Measurements from ENCODE around the gene RPL3.

Gene RPL3

GRCh38 chr22:39273950-39274887, 45.2 kb downstream of the RPL3 start:
- FAIRE-seq (no peak), DNase-seq (ENCODE audit: insufficient read length) (no peak)
- TF ChIP-seq POLR2AphosphoS5 (IDR thresholded peaks at IDR 0.05; ENCODE audit: low read depth, low read length) (no peak), POLR2A (IDR thresholded peaks at IDR 0.05; ENCODE audit: low read depth, low read length) (no peak), TAF1 (IDR thresholded peaks at IDR 0.05; ENCODE audit: borderline replicate concordance, low read depth, low read length) (no peak)

DNA sequence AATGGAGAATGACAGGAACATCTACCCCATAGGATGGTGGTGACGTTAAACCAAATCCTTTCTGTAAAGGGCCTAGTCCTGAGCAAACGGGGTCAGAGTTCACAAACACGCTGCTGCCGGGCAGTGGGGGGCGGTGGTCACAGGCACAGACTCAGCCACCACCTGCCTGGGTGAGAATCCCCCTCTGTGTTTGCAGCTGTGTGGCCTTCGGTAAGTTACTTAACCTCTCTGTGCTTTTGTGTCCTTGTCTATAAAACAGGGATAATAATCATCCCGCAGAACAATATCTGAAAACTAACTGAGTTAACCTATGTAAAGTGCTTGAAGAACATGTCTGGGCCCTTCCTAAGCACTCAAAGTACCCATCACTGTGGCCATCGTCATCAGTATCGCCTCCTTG, 48.6 kb downstream of the RPL3 start:
- no peak for TF ChIP-seq POLR2AphosphoS5 (IDR thresholded peaks at IDR 0.05; ENCODE audit: low read depth, low read length)
- TF ChIP-seq TAF1 (IDR thresholded peaks at IDR 0.05; ENCODE audit: borderline replicate concordance, low read depth, low read length) = no peak
- no peak for TF ChIP-seq POLR2A (IDR thresholded peaks at IDR 0.05; ENCODE audit: low read depth, low read length)
- peak; percentile 51 for FAIRE-seq
- DNase-seq (ENCODE audit: insufficient read length) = no peak

GRCh38 chr22:39270280-39270679, 49.1 kb downstream of the RPL3 start:
- DNase-seq (ENCODE audit: insufficient read length) = no peak
- FAIRE-seq = no peak
- TF ChIP-seq POLR2A (IDR thresholded peaks at IDR 0.05; ENCODE audit: low read depth, low read length) = no peak
- no peak for TF ChIP-seq TAF1 (IDR thresholded peaks at IDR 0.05; ENCODE audit: borderline replicate concordance, low read depth, low read length)
- TF ChIP-seq POLR2AphosphoS5 (IDR thresholded peaks at IDR 0.05; ENCODE audit: low read depth, low read length) = no peak

DNA sequence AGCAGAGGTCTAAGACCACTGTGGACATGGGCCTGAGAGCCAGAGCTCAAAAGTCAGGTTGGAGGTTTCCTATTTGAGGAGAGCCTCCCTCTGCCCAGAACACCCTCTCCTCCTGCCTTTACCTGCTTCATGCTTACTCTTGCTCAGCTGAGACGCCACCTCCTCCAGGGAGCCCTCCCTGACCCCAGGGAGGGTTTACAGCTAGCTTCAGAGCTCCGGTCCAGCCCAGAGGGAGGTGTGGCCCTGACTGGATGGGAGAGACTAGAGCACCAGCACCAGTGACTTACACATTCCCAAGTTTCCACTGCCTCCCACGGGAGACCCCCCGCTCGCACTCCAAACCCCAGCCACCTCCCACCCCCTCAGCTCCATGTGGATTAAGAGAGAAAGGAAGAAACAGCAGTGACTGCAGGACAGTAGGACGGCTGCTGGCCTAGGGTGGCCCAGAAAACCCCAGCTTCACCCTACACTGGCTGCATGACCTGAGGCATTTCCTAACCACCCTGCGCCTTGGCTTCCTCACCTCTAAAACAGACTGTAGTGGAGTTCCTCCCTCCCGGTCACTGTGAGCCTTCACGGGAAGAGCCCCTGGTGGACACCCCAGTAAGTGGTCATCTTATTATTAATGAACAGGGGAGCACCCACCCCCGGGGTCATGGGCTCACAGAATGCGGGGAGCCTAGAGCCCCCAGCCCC, 50.2 kb downstream of the RPL3 start:
- peak; percentile 51 for FAIRE-seq
- TF ChIP-seq TAF1 (IDR thresholded peaks at IDR 0.05; ENCODE audit: borderline replicate concordance, low read depth, low read length) (no peak), POLR2A (IDR thresholded peaks at IDR 0.05; ENCODE audit: low read depth, low read length) (no peak), POLR2AphosphoS5 (IDR thresholded peaks at IDR 0.05; ENCODE audit: low read depth, low read length) (no peak)
- DNase-seq (ENCODE audit: insufficient read length) = no peak

- FAIRE-seq (peak; percentile 9), DNase-seq (ENCODE audit: insufficient read length) (no peak)
- TF ChIP-seq TAF1 (IDR thresholded peaks at IDR 0.05; ENCODE audit: borderline replicate concordance, low read depth, low read length) (no peak), POLR2AphosphoS5 (IDR thresholded peaks at IDR 0.05; ENCODE audit: low read depth, low read length) (no peak), POLR2A (IDR thresholded peaks at IDR 0.05; ENCODE audit: low read depth, low read length) (no peak)
Observed at GRCh38 chr22:39268645-39269044, 50.8 kb downstream of the RPL3 start.

DNA sequence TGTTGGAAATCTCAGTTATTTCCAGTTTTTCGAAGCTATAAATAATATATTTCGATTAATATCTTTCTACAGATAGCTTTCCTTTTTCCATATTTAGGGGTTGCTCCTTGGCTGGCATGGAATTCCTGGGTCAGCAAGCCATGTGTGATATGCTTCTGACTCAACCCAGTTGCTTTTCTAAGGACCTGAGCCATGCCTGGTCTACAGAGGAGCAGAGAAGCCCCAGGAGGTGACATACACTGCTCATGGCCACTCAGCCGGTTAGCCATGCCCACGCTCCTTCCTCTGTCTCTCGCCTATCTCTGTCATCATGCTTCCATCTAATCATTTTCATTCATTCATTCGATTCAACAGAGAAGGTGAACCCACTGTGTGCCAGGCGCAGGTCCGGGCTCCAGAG, 51.4 kb downstream of the RPL3 start:
- DNase-seq (ENCODE audit: insufficient read length) (no peak), FAIRE-seq (peak; percentile 92)
- TF ChIP-seq POLR2A (IDR thresholded peaks at IDR 0.05; ENCODE audit: low read depth, low read length) (no peak), TAF1 (IDR thresholded peaks at IDR 0.05; ENCODE audit: borderline replicate concordance, low read depth, low read length) (no peak), POLR2AphosphoS5 (IDR thresholded peaks at IDR 0.05; ENCODE audit: low read depth, low read length) (no peak)

DNA sequence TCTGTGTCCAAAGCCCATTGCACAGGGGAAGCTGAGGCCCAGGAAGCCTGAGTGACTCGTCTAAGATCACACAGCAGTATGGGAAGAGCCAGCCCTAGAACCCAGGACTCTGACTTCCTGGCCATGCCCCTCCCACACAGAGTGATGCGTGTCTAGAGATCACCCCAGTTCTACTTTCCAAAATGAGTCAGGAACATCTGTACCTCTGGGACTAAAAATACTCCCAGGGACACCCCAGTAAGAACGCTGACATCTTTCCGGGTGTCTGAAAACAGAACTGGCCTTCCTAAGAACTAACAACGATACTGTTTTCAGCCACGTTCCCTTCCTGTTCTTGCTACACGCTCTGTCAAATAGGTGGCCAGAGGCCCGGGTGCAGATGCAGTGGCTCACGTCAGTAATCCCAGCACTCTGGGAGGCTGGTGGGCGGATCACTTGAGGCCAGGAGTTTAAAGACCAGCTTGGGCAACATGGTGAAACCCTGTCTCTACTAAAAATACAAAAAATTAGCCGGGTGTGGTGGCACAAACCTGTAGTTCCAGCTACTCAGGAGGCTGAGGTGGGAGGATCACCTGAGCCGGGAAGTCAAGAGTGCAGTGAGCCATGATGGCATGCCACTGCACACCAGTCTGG, 52.9 kb downstream of the RPL3 start:
- TF ChIP-seq POLR2AphosphoS5 (IDR thresholded peaks at IDR 0.05; ENCODE audit: low read depth, low read length) = 0 out of 2 replicates have a peak, but pooled peaks have one; percentile 35
- no peak for TF ChIP-seq TAF1 (IDR thresholded peaks at IDR 0.05; ENCODE audit: borderline replicate concordance, low read depth, low read length)
- FAIRE-seq (peak; percentile 98), DNase-seq (ENCODE audit: insufficient read length) (peak; percentile 63)

DNA sequence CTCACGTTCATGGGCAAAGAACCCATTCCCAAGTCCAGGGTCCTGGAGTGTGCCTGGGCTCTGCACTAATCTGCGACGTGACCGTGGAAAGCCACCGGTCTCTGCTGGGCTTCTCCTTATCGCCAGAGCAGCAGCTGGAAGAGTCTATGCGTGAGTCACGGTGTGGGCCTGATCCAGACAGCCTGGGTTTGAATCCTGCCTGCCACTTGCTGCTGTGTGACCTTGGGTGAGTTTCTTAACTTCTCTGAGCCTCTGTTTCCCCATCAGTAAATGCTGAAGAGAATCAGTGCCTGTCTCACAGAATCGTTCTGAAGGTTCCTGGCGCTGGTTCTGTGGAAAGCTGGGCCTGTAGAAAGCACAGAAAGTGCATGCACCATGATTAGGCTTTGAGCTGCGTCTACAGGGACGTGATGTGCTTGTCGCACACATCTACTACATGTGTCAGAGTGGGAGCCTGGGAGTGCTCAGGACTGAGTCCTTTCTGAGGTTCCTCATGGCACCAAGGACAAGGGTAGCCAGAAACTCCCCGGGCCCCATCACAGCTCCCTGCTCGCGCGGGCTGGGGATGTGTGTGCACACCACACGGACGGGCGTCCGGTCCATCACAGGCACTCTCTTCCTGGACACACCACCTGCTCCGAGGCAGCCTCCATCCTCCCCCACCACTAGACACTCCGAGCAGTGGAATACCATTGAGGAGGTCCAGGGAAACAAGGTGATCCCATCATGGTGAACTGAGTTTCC, 54.1 kb downstream of the RPL3 start:
- DNase-seq (ENCODE audit: insufficient read length) (no peak), FAIRE-seq (peak; percentile 21)
- TF ChIP-seq POLR2A (IDR thresholded peaks at IDR 0.05; ENCODE audit: low read depth, low read length) (no peak), TAF1 (IDR thresholded peaks at IDR 0.05; ENCODE audit: borderline replicate concordance, low read depth, low read length) (no peak), POLR2AphosphoS5 (IDR thresholded peaks at IDR 0.05; ENCODE audit: low read depth, low read length) (no peak)

DNA sequence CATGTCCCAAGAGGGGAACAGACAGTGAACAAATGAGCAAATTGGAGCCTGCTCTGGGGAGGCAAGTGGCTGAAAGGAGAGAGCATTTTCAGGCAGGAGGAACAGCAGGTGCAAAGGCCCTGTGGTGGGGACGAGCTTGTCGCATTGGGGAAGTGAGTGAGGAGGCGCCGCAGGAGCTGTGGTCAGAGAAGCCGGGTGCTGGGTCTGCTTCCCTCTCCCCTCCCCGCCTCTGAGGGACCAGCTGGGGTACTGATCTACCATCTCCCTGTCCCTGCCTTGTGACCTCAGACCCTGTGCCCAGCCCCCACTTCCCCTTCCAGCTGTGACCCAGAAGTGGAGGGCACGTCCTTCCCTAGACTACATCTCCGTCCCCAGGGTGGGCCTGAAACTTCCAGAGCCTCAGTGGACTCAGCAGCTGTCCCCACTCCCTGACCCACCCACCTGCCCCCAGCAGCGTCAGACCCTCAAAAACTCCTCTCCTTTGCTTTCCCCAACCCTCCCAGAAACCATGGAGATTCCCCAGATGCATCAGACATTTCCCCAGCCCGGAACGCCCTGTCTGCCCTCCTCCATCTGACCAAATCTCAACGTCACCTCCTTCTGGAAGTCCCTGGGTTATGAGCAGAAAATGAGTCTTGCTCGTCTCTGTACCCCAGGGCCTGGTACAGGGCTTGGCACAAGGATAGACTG, 54.9 kb downstream of the RPL3 start:
- DNase-seq (ENCODE audit: insufficient read length) = no peak
- TF ChIP-seq POLR2A (IDR thresholded peaks at IDR 0.05; ENCODE audit: low read depth, low read length) (no peak), TAF1 (IDR thresholded peaks at IDR 0.05; ENCODE audit: borderline replicate concordance, low read depth, low read length) (no peak), POLR2AphosphoS5 (IDR thresholded peaks at IDR 0.05; ENCODE audit: low read depth, low read length) (no peak)
- FAIRE-seq = peak; percentile 75

DNA sequence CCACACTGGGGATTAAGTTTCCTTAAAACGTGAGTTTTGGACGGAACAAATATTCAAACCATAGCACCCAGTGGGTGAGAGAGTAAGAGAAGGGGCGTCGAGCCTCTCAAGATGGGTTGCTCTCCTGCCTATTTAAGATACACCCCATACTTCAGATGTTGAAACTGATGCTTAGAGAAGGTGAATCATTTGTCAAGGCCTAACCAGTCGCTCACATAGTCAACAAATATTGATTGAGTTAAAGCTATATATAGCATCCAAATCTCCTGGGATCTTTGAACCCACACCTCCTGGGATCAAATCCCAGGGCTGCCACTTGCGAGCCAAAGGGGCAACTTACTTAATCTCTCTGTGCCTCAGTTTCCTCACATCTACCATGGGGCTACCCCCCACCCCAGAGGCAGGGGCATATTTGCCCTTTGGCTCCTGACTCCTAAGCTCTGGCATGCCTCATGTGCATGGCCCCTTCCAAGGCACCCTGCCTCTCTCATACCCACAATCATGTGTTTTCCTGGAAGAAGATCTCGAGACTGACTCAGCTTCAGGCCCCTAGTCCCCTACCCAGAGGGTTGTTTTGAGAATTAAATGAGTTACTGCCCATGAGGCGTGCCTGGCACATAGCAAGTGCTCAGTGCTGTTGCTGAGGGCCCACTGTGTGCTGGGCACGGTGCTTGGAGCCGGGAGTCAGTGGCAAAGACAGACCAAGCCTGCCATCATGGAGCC, 55.6 kb downstream of the RPL3 start:
- DNase-seq (ENCODE audit: insufficient read length) = no peak
- TF ChIP-seq TAF1 (IDR thresholded peaks at IDR 0.05; ENCODE audit: borderline replicate concordance, low read depth, low read length) (no peak), POLR2A (IDR thresholded peaks at IDR 0.05; ENCODE audit: low read depth, low read length) (no peak), POLR2AphosphoS5 (IDR thresholded peaks at IDR 0.05; ENCODE audit: low read depth, low read length) (no peak)
- FAIRE-seq = peak; percentile 50

Data from GM12892 (cell line).